Nephron (organoid): ENCODE measurements around the gene DSTN.

Experiments used
- H3K27ac Mint-ChIP-seq, 3 experiments: 2 replicates each; pipeline ENCODE4 v1.8.0; 2020; ENCODE audit warnings: mixed read lengths in 3 of 3, mild to moderate bottlenecking in 2 of 3, moderate library complexity in 1 of 3
- H3K27me3 Mint-ChIP-seq: 2 replicates; pipeline ENCODE4 v1.8.0; 2021; ENCODE audit warnings: low read depth, mild to moderate bottlenecking, moderate library complexity, mixed read lengths
- H3K36me3 Mint-ChIP-seq: 2 replicates; pipeline ENCODE4 v1.8.0; 2020; ENCODE audit warnings: low read depth, mixed read lengths
- H3K4me1 Mint-ChIP-seq: 2 replicates; pipeline ENCODE4 v1.8.0; 2020; ENCODE audit warnings: mixed read lengths
- H3K4me3 Mint-ChIP-seq, 3 experiments: 2 replicates each; pipeline ENCODE4 v1.8.0; 2020; ENCODE audit warnings: mild to moderate bottlenecking in 3 of 3, mixed read lengths in 3 of 3, moderate library complexity in 2 of 3
- H3K9me3 Mint-ChIP-seq: 2 replicates; pipeline ENCODE4 v1.8.0; 2020; ENCODE audit warnings: mixed read lengths
- TF ChIP-seq, protein P1 (sequence below), 3 experiments: fragments of 200-600 bp; sonication (generic); IDR thresholded peaks; one replicate each; pipeline ENCODE4 v1.5.0; 2021; ENCODE audit warnings: antibody characterized with exemption in 3 of 3; ENCODE audit not compliant: unreplicated experiment in 3 of 3

Gene DSTN

DNA sequence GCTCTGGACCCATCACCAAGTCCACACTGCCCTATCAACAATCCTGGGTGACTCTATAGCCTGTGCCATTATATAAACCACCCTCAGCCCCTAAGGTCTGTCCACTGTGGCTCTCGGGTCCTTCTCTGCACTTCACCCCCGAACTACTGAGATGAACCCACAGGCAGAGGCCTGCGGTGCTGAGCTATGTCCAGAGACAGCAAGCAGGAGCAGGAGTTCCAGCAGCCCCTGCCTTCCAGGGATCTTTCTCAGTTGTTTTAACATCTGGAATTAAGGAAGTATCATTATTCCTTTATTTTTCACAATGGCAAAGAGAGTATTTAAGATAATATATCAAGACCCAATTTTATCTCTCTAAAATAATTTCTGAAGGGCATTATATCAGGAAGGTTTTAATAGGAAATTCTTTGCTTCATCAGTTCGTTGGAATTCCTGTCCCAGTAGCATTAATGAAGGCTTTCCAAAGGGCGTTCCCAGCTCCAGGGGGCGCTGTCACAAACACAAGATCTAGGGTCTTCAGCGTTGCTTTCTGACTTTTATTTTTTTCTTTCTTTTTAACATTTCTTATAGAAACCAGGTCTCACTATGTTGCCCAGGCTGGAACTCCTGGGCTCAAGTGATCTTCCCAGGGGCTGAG is 84.9 kb downstream of the DSTN start:
- H3K36me3 Mint-ChIP-seq = peaks cover 45% of the 10 kb centered on the region
- H3K4me3 Mint-ChIP-seq = no peak overlapping the region
- no peaks in the 10 kb centered on the region for H3K27me3 Mint-ChIP-seq
- peak overlapping the region; percentile 47 to 59 (median 56) for H3K27ac Mint-ChIP-seq
- peaks cover 72% of the 10 kb centered on the region for H3K4me1 Mint-ChIP-seq
- no peaks in the 10 kb centered on the region for H3K9me3 Mint-ChIP-seq
- TF ChIP-seq, protein P1, sequence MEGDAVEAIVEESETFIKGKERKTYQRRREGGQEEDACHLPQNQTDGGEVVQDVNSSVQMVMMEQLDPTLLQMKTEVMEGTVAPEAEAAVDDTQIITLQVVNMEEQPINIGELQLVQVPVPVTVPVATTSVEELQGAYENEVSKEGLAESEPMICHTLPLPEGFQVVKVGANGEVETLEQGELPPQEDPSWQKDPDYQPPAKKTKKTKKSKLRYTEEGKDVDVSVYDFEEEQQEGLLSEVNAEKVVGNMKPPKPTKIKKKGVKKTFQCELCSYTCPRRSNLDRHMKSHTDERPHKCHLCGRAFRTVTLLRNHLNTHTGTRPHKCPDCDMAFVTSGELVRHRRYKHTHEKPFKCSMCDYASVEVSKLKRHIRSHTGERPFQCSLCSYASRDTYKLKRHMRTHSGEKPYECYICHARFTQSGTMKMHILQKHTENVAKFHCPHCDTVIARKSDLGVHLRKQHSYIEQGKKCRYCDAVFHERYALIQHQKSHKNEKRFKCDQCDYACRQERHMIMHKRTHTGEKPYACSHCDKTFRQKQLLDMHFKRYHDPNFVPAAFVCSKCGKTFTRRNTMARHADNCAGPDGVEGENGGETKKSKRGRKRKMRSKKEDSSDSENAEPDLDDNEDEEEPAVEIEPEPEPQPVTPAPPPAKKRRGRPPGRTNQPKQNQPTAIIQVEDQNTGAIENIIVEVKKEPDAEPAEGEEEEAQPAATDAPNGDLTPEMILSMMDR (IDR thresholded peaks at IDR 0.05; ENCODE audit: unreplicated experiment in 3 of 3) = peak; percentile 58 to 73 (median 60)

DNA sequence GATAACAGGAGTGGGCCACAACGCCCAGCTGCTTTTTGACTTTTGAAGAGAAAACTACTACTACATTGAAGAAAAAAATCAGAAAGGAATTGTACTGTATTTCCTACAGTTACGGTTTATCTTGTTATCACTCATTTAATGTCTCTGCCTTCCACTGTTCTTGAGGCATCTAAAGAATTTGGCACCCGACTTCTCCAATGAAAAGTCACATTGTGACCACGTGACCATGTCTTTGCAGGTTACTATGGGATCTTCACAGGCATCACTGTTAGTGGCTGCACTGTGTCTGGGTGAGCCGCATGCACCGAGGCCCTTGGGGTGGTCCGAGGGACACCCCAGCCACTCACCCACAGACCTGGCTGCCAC is 85.4 kb downstream of the DSTN start:
- peaks cover 50% of the 10 kb centered on the region for H3K36me3 Mint-ChIP-seq
- H3K27me3 Mint-ChIP-seq = no peaks in the 10 kb centered on the region
- no peak overlapping the region for H3K4me3 Mint-ChIP-seq
- peak overlapping the region; percentile 47 to 59 (median 56) for H3K27ac Mint-ChIP-seq
- no peaks in the 10 kb centered on the region for H3K9me3 Mint-ChIP-seq
- TF ChIP-seq, protein P1 (IDR thresholded peaks at IDR 0.05; ENCODE audit: unreplicated experiment in 3 of 3) = no peak
- peaks cover 71% of the 10 kb centered on the region for H3K4me1 Mint-ChIP-seq

DNA sequence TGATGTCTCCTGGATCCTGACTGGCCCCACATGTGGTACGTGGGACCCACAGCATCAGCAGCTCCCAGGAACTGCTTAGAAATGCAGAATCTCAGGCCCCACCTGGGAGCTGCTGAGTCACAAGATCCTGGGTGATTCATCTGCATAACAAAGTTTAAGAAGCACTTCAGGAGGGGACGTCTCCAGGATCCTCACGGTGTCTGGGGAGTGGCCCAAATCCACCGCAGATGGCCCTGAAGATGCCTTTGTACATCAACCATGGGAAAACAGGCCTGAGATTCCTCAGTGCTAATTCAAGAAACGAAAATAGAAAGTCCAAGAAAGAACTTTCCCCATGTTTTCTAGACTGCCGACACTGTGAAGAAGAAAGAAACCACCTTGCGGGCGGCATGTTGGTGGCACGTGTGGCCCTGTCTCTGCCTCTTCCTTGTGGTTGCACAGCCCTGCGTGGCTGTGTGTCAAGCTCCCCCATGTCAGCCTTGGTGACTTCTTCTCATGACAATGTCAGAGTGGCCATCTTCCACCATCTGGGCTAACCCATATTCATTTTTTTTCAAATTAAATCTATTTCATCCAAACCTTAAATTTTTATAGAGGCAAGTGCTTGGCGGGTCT is 86.1 kb downstream of the DSTN start:
- Mint-ChIP-seq H3K27me3 (no peaks in the 10 kb centered on the region), H3K4me3 (no peak overlapping the region), H3K27ac (peak overlapping the region in 2 of 3 experiments; percentile 26 to 39), H3K4me1 (peaks cover 71% of the 10 kb centered on the region), H3K36me3 (peaks cover 57% of the 10 kb centered on the region), H3K9me3 (no peaks in the 10 kb centered on the region)
- TF ChIP-seq, protein P1 (IDR thresholded peaks at IDR 0.05; ENCODE audit: unreplicated experiment in 3 of 3) = no peak

DNA sequence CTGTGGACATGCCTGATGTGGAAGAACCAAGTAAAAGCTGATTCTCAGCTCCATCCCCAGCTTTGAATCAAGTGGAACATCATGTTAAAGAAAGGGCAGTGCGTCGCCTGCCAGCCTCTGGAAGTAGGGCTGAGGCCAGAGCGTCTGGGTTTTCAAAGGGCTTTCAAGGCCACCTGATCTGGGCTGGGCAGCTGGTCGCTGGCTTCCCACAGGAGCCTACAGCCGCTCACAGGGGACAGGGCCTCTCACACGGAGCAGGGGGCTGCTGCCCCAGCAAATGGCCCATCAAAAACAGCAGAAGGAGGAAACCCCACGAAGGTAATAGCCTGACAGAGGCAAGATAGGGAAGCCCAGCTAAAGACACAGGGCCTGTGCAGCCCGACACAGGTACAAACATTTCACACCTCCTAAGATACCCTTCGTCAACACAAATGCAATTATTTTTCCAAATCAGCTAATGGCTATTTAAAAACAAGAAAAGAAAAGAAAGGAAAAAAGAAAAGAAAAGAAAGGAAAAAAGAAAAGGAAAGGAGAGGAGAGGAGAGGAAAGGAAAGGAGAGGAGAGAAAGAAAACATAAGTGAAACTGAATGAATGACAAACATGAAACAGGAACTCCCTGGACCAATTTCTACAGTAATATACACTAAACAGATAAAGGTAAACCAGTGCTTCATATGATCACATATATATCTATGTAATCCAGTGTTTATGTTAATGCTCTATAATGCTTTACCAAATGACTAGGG is 87.4 kb downstream of the DSTN start:
- Mint-ChIP-seq H3K9me3 (no peaks in the 10 kb centered on the region), H3K27me3 (no peaks in the 10 kb centered on the region), H3K36me3 (peaks cover 68% of the 10 kb centered on the region), H3K4me3 (no peak overlapping the region), H3K27ac (peak overlapping the region in 2 of 3 experiments; percentile 39 to 62), H3K4me1 (peaks cover 74% of the 10 kb centered on the region)
- TF ChIP-seq, protein P1 (IDR thresholded peaks at IDR 0.05; ENCODE audit: unreplicated experiment in 3 of 3) = no peak

DNA sequence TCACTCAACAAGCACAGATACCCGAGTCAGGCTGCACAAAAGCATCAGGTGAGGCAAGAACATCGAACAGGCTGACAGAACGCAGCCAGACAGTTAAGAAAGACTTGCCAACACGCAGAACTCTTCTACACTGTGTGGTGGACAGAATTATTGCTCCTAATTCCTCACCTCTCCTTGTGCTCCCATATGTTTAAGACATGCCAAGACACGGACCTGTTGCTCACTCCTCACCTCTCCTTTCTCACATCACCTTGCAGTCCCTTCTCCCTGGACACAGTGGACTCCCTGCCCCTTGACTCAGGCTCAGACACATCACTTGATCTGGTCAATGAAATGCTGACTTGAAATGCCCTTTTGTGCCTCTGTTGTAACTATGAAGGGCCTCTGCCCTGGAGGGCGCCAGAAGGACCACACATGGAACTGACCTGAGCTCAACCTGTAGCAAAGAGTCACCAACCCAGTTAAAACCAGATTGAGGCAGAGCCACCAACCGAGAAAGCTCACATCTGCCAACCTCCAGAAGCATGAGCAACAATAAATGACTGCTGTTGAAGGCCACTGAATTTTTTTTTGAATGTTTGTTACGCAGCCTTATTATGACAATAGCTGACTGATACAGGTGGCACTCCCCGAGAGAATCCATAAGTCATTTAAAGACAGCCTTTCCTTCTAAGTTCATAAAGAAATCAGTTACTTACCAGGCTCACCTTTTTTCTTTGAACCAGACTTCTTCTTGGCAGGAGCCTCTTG is 88.2 kb downstream of the DSTN start:
- peaks cover 71% of the 10 kb centered on the region for H3K4me1 Mint-ChIP-seq

More for the DNA sequence above, 88.2 kb downstream of the DSTN start:
- Mint-ChIP-seq H3K27me3 (no peaks in the 10 kb centered on the region), H3K9me3 (no peaks in the 10 kb centered on the region), H3K4me3 (no peak overlapping the region), H3K36me3 (peaks cover 70% of the 10 kb centered on the region), H3K27ac (peak overlapping the region in 2 of 3 experiments; percentile 39 to 62)
- TF ChIP-seq, protein P1 (IDR thresholded peaks at IDR 0.05; ENCODE audit: unreplicated experiment in 3 of 3) = no peak
